ENCODE data around the gene VEGFC.

Gene VEGFC

GRCh38 chr4:176761872-176762271 is 30.9 kb downstream of the VEGFC start:
- no peak for DNase-seq (ENCODE audit: low read depth)

- no peak for DNase-seq (ENCODE audit: low read depth)
Measured at GRCh38 chr4:176760471-176760870, 32.3 kb downstream of the VEGFC start.

- no peak for DNase-seq (ENCODE audit: low read depth)
Measured at GRCh38 chr4:176758731-176759130, 34.0 kb downstream of the VEGFC start.

GRCh38 chr4:176758323-176758722 is 34.4 kb downstream of the VEGFC start:
- no peak for DNase-seq (ENCODE audit: low read depth)

- DNase-seq (ENCODE audit: low read depth): no peak
Measured at GRCh38 chr4:176755613-176756012, 37.1 kb downstream of the VEGFC start.

- DNase-seq (ENCODE audit: low read depth): no peak
Measured at GRCh38 chr4:176755001-176755400, 37.7 kb downstream of the VEGFC start.

GRCh38 chr4:176753049-176753448 is 39.7 kb downstream of the VEGFC start:
- DNase-seq (ENCODE audit: low read depth): peak; percentile 84

GRCh38 chr4:176752191-176752749 is 40.5 kb downstream of the VEGFC start:
- DNase-seq (ENCODE audit: low read depth): no peak

GRCh38 chr4:176751061-176751460 is 41.7 kb downstream of the VEGFC start:
- no peak for DNase-seq (ENCODE audit: low read depth)

GRCh38 chr4:176746846-176747245 is 45.9 kb downstream of the VEGFC start:
- no peak for DNase-seq (ENCODE audit: low read depth)

GRCh38 chr4:176745902-176746301 is 46.8 kb downstream of the VEGFC start:
- peak; percentile 10 for DNase-seq (ENCODE audit: low read depth)

- peak; percentile 17 for DNase-seq (ENCODE audit: low read depth)
Measured at GRCh38 chr4:176744091-176744490, 48.6 kb downstream of the VEGFC start.

- DNase-seq (ENCODE audit: low read depth): no peak
Measured at GRCh38 chr4:176742211-176742610, 50.5 kb downstream of the VEGFC start.

- no peak for DNase-seq (ENCODE audit: low read depth)
Measured at GRCh38 chr4:176741253-176741652, 51.5 kb downstream of the VEGFC start.

GRCh38 chr4:176735300-176735699 is 57.4 kb downstream of the VEGFC start:
- peak; percentile 77 for DNase-seq (ENCODE audit: low read depth)

GRCh38 chr4:176734461-176734860 is 58.3 kb downstream of the VEGFC start:
- no peak for DNase-seq (ENCODE audit: low read depth)

- peak; percentile 76 for DNase-seq (ENCODE audit: low read depth)
Measured at GRCh38 chr4:176729489-176729888, 63.2 kb downstream of the VEGFC start.

GRCh38 chr4:176726803-176727202 is 65.9 kb downstream of the VEGFC start:
- DNase-seq (ENCODE audit: low read depth): peak; percentile 24

GRCh38 chr4:176721459-176721858 is 71.3 kb downstream of the VEGFC start:
- no peak for DNase-seq (ENCODE audit: low read depth)

GRCh38 chr4:176718881-176719280 is 73.8 kb downstream of the VEGFC start:
- no peak for DNase-seq (ENCODE audit: low read depth)

- DNase-seq (ENCODE audit: low read depth): no peak
Measured at GRCh38 chr4:176717237-176717636, 75.5 kb downstream of the VEGFC start.

- DNase-seq (ENCODE audit: low read depth): peak; percentile 22
Measured at GRCh38 chr4:176709417-176709816, 83.3 kb downstream of the VEGFC start.

- DNase-seq (ENCODE audit: low read depth): peak; percentile 38
Measured at GRCh38 chr4:176708771-176709311, 83.9 kb downstream of the VEGFC start.

- DNase-seq (ENCODE audit: low read depth): no peak
Measured at GRCh38 chr4:176690716-176691115, 102.0 kb downstream of the VEGFC start.

Data from iris pigment epithelial cell (primary cell).